SU-DHL-6 (cell line): ENCODE results near the gene C9orf78.

Source experiments
- H2AFZ ChIP-seq: fragments of 200-600 bp; sonication (generic); 2 replicates; pipeline ENCODE4 v1.6.1; 2014; ENCODE audit warnings: low read depth, mild to moderate bottlenecking, moderate library complexity, mixed read lengths, antibody characterized with exemption, low read length; ENCODE audit not compliant: severe bottlenecking
- H3F3A ChIP-seq: fragments of 200-600 bp; shearing (Covaris generic); 2 replicates; pipeline ENCODE4 v1.6.0; 2016; ENCODE audit warnings: antibody characterized with exemption, mild to moderate bottlenecking; ENCODE audit not compliant: insufficient read depth
- H3K27ac ChIP-seq: fragments of 200-600 bp; sonication (generic); 2 replicates; pipeline ENCODE4 v1.5.1; 2016; ENCODE audit warnings: low read depth, mild to moderate bottlenecking, low read length, moderate library complexity, mixed read lengths
- H3K27me3 ChIP-seq: fragments of 200-600 bp; sonication (generic), shearing (Covaris generic); 2 replicates; pipeline ENCODE4 v1.6.0; 2014; ENCODE audit warnings: mild to moderate bottlenecking, low read length
- H3K36me3 ChIP-seq: fragments of 200-600 bp; sonication (generic); 2 replicates; pipeline ENCODE4 v1.6.1; 2014; ENCODE audit warnings: mild to moderate bottlenecking, low read length, mixed read lengths
- H3K4me2 ChIP-seq: fragments of 300-600, 200-600 bp; shearing (Covaris generic), sonication (generic); 2 replicates; pipeline ENCODE4 v1.6.0; 2014; ENCODE audit warnings: low read length, low read depth, mild to moderate bottlenecking; ENCODE audit not compliant: poor library complexity, severe bottlenecking
- H3K4me3 ChIP-seq: fragments of 200-600 bp; sonication (generic); 2 replicates; pipeline ENCODE4 v1.5.1; 2014; ENCODE audit warnings: antibody characterized with exemption, low read length, mild to moderate bottlenecking, mixed read lengths; ENCODE audit not compliant: insufficient read depth, poor library complexity, severe bottlenecking
- H3K79me2 ChIP-seq: fragments of 200-600 bp; sonication (generic); 2 replicates; pipeline ENCODE4 v1.6.1; 2014; ENCODE audit warnings: mild to moderate bottlenecking, low read length, moderate library complexity; ENCODE audit not compliant: insufficient read depth
- H3K9ac ChIP-seq: fragments of 200-600 bp; sonication (generic); 2 replicates; pipeline ENCODE4 v1.7.0; 2014; ENCODE audit warnings: mild to moderate bottlenecking, low read length
- H3K9me2 ChIP-seq: fragments of 200-600 bp; sonication (generic); replicated peaks from 2 replicates; pipeline ENCODE4 v1.6.1; 2014; ENCODE audit warnings: low read length; ENCODE audit not compliant: insufficient read depth
- H3K9me3 ChIP-seq: fragments of 200-600 bp; sonication (generic); 2 replicates; pipeline ENCODE4 v1.6.1; 2014; ENCODE audit warnings: low read length, mixed read lengths; ENCODE audit not compliant: insufficient read depth
- H4K20me1 ChIP-seq: fragments of 200-600 bp; sonication (generic); 2 replicates; pipeline ENCODE4 v1.6.1; 2014; ENCODE audit warnings: low read depth, mild to moderate bottlenecking, antibody characterized with exemption, low read length, moderate library complexity, mixed read lengths
- CTCF ChIP-seq: fragments of 200-600 bp; sonication (generic); IDR thresholded peaks from one replicate; pipeline ENCODE4 v1.5.1; 2017; ENCODE audit warnings: antibody characterized with exemption, mild to moderate bottlenecking, low read length, moderate library complexity; ENCODE audit not compliant: insufficient read depth, poor library complexity, severe bottlenecking
- EZH2phosphoT487 ChIP-seq: fragments of 200-600 bp; sonication (generic), shearing (Covaris generic); conservative IDR thresholded peaks from 2 replicates; pipeline ENCODE4 v1.6.1; 2018; ENCODE audit warnings: mild to moderate bottlenecking, antibody characterized with exemption, low read length, moderate library complexity, mixed read lengths

The C9orf78 gene

GRCh38 chr9:129851821-129852220 lies 16.7 kb upstream of the C9orf78 start:
- no peaks in the 10 kb centered on the region for H3K9me3 ChIP-seq
- H3K27me3 ChIP-seq, result no peaks in the 10 kb centered on the region
- H2AFZ ChIP-seq, result no peak overlapping the region
- H3K9me2 ChIP-seq, result no peaks in the 10 kb centered on the region
- H3K9ac ChIP-seq, result no peak overlapping the region
- H3F3A ChIP-seq, result no peaks in the 10 kb centered on the region
- H3K27ac ChIP-seq, result no peak overlapping the region
- no peaks in the 10 kb centered on the region for H3K79me2 ChIP-seq
- no peak for TF ChIP-seq EZH2phosphoT487
- no peak overlapping the region for H3K4me3 ChIP-seq
- H4K20me1 ChIP-seq, result no peaks in the 10 kb centered on the region
- no peaks in the 10 kb centered on the region for H3K36me3 ChIP-seq
- H3K4me2 ChIP-seq, result no peak overlapping the region

- Histone ChIP-seq H3K27ac (no peak overlapping the region), H3K4me3 (no peak overlapping the region), H3K36me3 (no peaks in the 10 kb centered on the region)
Measured at GRCh38 chr9:129850821-129851550, 15.9 kb upstream of the C9orf78 start.

GRCh38 chr9:129849901-129850300 lies 14.8 kb upstream of the C9orf78 start:
- H4K20me1 ChIP-seq, result no peaks in the 10 kb centered on the region
- no peak overlapping the region for H3K27ac ChIP-seq
- H3K27me3 ChIP-seq, result no peaks in the 10 kb centered on the region
- no peak for TF ChIP-seq EZH2phosphoT487
- TF ChIP-seq CTCF, result no peak
- no peaks in the 10 kb centered on the region for H3F3A ChIP-seq
- no peaks in the 10 kb centered on the region for H3K9me3 ChIP-seq
- no peaks in the 10 kb centered on the region for H3K36me3 ChIP-seq
- no peak overlapping the region for H2AFZ ChIP-seq
- H3K79me2 ChIP-seq, result no peaks in the 10 kb centered on the region
- no peak overlapping the region for H3K4me3 ChIP-seq
- H3K9me2 ChIP-seq, result no peaks in the 10 kb centered on the region
- H3K9ac ChIP-seq, result no peak overlapping the region
- no peak overlapping the region for H3K4me2 ChIP-seq

More at GRCh38 chr9:129850821-129851550, 15.9 kb upstream of the C9orf78 start:
- H3K4me2 ChIP-seq, result no peak overlapping the region
- H3K9me2 ChIP-seq, result no peaks in the 10 kb centered on the region
- TF ChIP-seq CTCF, result no peak
- no peak for TF ChIP-seq EZH2phosphoT487
- H2AFZ ChIP-seq, result no peak overlapping the region
- no peak overlapping the region for H3K9ac ChIP-seq
- no peaks in the 10 kb centered on the region for H3K27me3 ChIP-seq
- H3K79me2 ChIP-seq, result no peaks in the 10 kb centered on the region
- H3F3A ChIP-seq, result no peaks in the 10 kb centered on the region
- H4K20me1 ChIP-seq, result no peaks in the 10 kb centered on the region
- H3K9me3 ChIP-seq, result no peaks in the 10 kb centered on the region

GRCh38 chr9:129848712-129849441 lies 13.8 kb upstream of the C9orf78 start:
- Histone ChIP-seq H3K27ac (no peak overlapping the region), H3F3A (no peaks in the 10 kb centered on the region), H3K9me3 (no peaks in the 10 kb centered on the region), H3K9me2 (no peaks in the 10 kb centered on the region), H3K27me3 (no peaks in the 10 kb centered on the region), H2AFZ (no peak overlapping the region), H3K4me2 (no peak overlapping the region), H3K4me3 (no peak overlapping the region), H3K79me2 (no peaks in the 10 kb centered on the region), H4K20me1 (no peaks in the 10 kb centered on the region), H3K36me3 (no peaks in the 10 kb centered on the region), H3K9ac (no peak overlapping the region)
- no peak for TF ChIP-seq CTCF
